ENCODE results near the gene PMFBP1. TPM values are rescaled to one million over a fixed set of nuclear protein-coding genes. Genes with fewer than 3 reads are reported as not detected.

PMFBP1 gene
- total and polyA plus RNA-seq, 2 experiments from 2014 or later = 2.6 to 3.3 TPM

DNA sequence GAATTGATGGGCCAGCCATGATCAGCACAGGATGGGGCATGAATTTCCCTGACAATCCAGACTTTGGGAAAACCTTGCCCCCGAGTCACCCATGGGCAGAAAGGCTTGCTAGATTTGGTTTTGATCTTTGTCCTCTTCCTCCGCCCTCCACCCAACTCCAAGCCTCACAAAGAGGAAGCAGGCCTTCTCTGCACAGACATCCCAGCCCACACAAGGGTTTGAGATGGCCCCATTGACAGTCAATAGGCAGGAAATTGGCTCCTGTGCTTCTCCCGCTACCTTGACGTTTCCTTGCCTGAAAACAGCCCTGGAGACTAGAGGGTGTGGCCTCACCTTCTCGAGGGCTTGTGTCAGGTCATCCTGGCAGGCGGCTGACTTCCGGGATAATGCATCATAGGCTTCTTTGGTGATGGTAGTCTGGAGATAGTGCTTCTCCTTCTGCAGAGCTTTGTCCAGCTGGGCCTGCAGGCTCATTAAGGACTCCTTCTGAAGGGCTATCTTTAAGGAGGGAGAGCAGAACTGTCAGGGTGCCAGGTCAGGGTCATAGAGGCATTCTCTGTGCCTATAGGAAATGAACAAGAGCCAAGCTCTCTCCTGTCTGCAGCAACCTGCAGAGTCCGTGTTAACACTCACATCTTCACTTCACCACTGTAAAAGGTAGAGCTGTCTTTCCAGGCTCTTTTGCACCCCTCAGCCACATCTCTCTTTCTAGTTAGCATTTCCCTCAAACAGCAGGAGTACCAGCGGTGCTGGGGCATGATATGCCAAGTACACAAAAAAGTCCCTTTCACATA is 46.1 kb downstream of the PMFBP1 start (continued):
- TF ChIP-seq, protein P1, sequence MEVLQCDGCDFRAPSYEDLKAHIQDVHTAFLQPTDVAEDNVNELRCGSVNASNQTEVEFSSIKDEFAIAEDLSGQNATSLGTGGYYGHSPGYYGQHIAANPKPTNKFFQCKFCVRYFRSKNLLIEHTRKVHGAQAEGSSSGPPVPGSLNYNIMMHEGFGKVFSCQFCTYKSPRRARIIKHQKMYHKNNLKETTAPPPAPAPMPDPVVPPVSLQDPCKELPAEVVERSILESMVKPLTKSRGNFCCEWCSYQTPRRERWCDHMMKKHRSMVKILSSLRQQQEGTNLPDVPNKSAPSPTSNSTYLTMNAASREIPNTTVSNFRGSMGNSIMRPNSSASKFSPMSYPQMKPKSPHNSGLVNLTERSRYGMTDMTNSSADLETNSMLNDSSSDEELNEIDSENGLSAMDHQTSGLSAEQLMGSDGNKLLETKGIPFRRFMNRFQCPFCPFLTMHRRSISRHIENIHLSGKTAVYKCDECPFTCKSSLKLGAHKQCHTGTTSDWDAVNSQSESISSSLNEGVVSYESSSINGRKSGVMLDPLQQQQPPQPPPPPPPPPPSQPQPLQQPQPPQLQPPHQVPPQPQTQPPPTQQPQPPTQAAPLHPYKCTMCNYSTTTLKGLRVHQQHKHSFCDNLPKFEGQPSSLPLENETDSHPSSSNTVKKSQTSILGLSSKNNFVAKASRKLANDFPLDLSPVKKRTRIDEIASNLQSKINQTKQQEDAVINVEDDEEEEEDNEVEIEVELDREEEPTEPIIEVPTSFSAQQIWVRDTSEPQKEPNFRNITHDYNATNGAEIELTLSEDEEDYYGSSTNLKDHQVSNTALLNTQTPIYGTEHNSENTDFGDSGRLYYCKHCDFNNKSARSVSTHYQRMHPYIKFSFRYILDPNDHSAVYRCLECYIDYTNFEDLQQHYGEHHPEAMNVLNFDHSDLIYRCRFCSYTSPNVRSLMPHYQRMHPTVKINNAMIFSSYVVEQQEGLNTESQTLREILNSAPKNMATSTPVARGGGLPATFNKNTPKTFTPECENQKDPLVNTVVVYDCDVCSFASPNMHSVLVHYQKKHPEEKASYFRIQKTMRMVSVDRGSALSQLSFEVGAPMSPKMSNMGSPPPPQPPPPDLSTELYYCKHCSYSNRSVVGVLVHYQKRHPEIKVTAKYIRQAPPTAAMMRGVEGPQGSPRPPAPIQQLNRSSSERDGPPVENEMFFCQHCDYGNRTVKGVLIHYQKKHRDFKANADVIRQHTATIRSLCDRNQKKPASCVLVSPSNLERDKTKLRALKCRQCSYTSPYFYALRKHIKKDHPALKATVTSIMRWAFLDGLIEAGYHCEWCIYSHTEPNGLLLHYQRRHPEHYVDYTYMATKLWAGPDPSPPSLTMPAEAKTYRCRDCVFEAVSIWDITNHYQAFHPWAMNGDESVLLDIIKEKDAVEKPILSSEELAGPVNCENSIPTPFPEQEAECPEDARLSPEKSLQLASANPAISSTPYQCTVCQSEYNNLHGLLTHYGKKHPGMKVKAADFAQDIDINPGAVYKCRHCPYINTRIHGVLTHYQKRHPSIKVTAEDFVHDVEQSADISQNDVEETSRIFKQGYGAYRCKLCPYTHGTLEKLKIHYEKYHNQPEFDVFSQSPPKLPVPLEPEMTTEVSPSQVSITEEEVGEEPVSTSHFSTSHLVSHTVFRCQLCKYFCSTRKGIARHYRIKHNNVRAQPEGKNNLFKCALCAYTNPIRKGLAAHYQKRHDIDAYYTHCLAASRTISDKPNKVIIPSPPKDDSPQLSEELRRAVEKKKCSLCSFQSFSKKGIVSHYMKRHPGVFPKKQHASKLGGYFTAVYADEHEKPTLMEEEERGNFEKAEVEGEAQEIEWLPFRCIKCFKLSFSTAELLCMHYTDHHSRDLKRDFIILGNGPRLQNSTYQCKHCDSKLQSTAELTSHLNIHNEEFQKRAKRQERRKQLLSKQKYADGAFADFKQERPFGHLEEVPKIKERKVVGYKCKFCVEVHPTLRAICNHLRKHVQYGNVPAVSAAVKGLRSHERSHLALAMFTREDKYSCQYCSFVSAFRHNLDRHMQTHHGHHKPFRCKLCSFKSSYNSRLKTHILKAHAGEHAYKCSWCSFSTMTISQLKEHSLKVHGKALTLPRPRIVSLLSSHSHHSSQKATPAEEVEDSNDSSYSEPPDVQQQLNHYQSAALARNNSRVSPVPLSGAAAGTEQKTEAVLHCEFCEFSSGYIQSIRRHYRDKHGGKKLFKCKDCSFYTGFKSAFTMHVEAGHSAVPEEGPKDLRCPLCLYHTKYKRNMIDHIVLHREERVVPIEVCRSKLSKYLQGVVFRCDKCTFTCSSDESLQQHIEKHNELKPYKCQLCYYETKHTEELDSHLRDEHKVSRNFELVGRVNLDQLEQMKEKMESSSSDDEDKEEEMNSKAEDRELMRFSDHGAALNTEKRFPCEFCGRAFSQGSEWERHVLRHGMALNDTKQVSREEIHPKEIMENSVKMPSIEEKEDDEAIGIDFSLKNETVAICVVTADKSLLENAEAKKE (CRISPR knock-in tag; IDR thresholded peaks at IDR 0.05) = no peak
- TF ChIP-seq EZH2phosphoT487 (IDR thresholded peaks at IDR 0.05; ENCODE audit: unreplicated experiment) = no peak

DNA sequence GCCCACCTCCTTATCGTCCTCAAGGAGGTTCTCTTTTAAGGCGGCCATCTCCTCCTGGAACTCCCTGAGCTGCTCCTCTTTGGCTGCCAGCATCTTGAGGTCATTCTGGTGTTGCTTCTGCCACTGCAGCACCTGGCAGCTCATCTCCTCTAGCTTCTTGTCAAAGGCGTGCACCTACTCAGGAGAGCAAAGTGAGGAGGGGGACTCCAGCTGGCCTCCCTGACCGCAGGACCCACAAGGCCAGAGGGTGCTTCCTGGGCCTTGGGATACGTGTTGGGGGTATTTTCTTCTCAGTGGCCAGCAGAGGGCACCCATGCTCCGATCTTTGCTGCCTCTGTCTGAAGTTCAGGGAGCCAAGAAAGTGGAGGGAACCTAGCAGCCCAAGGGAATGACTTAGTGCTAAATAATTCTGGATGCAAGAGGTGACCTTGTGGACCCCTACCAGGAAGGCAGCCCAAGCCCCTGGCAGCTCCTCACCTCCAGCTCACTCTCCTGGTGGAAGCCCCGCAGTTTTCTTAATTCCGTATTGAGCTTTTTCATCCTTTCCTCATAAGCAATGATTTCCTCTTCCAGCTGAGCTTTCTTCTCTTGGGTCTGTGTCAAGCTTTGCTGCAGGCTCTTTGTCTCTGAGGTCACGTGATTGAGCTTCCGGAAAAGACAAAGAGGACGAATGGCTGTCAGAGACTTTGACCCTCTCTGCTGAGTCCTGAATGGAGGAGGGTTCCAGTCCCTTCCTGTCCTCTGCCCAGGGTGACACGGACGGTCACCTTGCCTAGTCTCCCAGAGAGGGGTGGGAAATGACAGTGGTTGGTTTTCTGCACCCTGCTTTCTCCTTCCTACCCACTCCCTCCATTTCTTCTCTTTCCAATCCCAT is 47.0 kb downstream of the PMFBP1 start:
- Histone ChIP-seq H3K79me2 (replicated peaks; ENCODE audit: insufficient read depth) (no peaks in the 10 kb centered on the region), H3K4me3 (no peak overlapping the region), H3K9me2 (ENCODE audit: insufficient read depth) (no peaks in the 10 kb centered on the region), H3K4me2 (no peak overlapping the region), H3K36me3 (ENCODE audit: insufficient read depth) (no peaks in the 10 kb centered on the region), H3K27ac (ENCODE audit: low read depth) (no peak overlapping the region), H4K20me1 (replicated peaks; ENCODE audit: insufficient read depth) (no peaks in the 10 kb centered on the region), H3K4me1 (ENCODE audit: insufficient read depth) (no peaks in the 10 kb centered on the region; the same call in 1 of the 2 replicates), H2AFZ (peak overlapping the region; percentile 92), H3K27me3 (ENCODE audit: insufficient read depth) (no peaks in the 10 kb centered on the region), H3F3A (replicated peaks; ENCODE audit: low read depth) (no peaks in the 10 kb centered on the region)
- Mint-ChIP-seq H3K4me1 (peaks cover 17% of the 10 kb centered on the region), H3K27ac (peak overlapping the region; percentile 68), H3K4me3 (no peak overlapping the region), H3K27me3 (ENCODE audit: insufficient read depth, low read depth, poor library complexity) (peaks cover 12% of the 10 kb centered on the region), H3K36me3 (ENCODE audit: low read depth) (no peaks in the 10 kb centered on the region), H3K9me3 (no peaks in the 10 kb centered on the region)
- DNase-seq (ENCODE audit: low spot score) = peak; percentile 85
- ATAC-seq = peak; percentile 96
- TF ChIP-seq POLR2AphosphoS5 (IDR thresholded peaks at IDR 0.05; ENCODE audit: low read depth) (no peak), ZNF114 (CRISPR knock-in tag; IDR thresholded peaks at IDR 0.05) (no peak), STAT1 (IDR thresholded peaks at IDR 0.05; ENCODE audit: unreplicated experiment) (no peak), CREB1 (CRISPR knock-in tag; IDR thresholded peaks at IDR 0.05; ENCODE audit: low read depth) (0 out of 2 replicates have a peak, but pooled peaks have one; percentile 17), EZH2phosphoT487 (IDR thresholded peaks at IDR 0.05; ENCODE audit: unreplicated experiment) (no peak)
- TF ChIP-seq, protein P2, sequence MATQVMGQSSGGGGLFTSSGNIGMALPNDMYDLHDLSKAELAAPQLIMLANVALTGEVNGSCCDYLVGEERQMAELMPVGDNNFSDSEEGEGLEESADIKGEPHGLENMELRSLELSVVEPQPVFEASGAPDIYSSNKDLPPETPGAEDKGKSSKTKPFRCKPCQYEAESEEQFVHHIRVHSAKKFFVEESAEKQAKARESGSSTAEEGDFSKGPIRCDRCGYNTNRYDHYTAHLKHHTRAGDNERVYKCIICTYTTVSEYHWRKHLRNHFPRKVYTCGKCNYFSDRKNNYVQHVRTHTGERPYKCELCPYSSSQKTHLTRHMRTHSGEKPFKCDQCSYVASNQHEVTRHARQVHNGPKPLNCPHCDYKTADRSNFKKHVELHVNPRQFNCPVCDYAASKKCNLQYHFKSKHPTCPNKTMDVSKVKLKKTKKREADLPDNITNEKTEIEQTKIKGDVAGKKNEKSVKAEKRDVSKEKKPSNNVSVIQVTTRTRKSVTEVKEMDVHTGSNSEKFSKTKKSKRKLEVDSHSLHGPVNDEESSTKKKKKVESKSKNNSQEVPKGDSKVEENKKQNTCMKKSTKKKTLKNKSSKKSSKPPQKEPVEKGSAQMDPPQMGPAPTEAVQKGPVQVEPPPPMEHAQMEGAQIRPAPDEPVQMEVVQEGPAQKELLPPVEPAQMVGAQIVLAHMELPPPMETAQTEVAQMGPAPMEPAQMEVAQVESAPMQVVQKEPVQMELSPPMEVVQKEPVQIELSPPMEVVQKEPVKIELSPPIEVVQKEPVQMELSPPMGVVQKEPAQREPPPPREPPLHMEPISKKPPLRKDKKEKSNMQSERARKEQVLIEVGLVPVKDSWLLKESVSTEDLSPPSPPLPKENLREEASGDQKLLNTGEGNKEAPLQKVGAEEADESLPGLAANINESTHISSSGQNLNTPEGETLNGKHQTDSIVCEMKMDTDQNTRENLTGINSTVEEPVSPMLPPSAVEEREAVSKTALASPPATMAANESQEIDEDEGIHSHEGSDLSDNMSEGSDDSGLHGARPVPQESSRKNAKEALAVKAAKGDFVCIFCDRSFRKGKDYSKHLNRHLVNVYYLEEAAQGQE (IDR thresholded peaks at IDR 0.05; ENCODE audit: unreplicated experiment) = no peak
- TF ChIP-seq, protein P3, sequence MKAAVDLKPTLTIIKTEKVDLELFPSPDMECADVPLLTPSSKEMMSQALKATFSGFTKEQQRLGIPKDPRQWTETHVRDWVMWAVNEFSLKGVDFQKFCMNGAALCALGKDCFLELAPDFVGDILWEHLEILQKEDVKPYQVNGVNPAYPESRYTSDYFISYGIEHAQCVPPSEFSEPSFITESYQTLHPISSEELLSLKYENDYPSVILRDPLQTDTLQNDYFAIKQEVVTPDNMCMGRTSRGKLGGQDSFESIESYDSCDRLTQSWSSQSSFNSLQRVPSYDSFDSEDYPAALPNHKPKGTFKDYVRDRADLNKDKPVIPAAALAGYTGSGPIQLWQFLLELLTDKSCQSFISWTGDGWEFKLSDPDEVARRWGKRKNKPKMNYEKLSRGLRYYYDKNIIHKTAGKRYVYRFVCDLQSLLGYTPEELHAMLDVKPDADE (IDR thresholded peaks at IDR 0.05) = no peak
- TF ChIP-seq, protein P4, sequence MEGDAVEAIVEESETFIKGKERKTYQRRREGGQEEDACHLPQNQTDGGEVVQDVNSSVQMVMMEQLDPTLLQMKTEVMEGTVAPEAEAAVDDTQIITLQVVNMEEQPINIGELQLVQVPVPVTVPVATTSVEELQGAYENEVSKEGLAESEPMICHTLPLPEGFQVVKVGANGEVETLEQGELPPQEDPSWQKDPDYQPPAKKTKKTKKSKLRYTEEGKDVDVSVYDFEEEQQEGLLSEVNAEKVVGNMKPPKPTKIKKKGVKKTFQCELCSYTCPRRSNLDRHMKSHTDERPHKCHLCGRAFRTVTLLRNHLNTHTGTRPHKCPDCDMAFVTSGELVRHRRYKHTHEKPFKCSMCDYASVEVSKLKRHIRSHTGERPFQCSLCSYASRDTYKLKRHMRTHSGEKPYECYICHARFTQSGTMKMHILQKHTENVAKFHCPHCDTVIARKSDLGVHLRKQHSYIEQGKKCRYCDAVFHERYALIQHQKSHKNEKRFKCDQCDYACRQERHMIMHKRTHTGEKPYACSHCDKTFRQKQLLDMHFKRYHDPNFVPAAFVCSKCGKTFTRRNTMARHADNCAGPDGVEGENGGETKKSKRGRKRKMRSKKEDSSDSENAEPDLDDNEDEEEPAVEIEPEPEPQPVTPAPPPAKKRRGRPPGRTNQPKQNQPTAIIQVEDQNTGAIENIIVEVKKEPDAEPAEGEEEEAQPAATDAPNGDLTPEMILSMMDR (conservative IDR thresholded peaks at IDR 0.05; ENCODE audit: low read depth in 2 of 2) = peak; percentile 85 to 94
